Measurements from ENCODE around the gene ABCC4.
A peak's percentile ranks its signal among the peaks of the same experiment; 100 is the strongest.

Gene ABCC4

DNA sequence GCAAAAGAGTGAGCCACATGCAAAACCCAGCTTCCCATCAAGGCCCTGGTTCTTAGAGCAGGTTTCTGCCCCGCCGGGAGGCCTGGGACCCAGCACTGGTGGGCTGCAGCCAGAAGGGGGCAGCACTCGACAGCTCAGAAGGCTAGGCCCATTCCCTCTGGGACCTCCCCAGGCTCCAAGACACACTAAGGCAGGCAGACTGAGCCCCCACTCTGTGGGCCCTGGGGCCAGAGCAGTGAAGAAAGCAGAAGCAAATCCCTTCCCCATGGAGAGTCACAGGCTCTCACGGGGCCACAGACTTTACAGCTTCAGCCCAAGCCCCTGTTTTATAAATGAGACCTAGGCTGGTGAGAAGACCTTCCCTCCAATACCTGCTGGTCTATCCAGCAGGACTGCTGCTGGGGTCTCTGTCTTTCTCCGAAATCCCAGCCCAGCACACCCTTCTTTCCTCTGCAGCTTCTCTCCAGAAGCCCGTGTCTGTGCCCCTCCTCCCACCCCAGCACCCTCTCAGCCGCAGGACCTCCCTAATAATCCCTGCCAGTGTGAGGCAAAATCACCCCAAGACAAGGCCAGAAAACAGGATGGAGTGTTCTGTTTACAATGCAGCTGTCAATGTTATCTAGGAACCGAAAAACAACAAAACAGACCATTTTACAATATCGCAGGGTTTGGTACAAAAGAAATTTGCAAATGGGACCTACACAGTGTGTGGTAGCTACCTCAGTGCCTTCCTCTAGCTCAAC, 109.3 kb downstream of the ABCC4 start:
- ChIA-PET POLR2A (interaction anchor here (1.0 to 1.2 kb wide), 2 partner anchors 110 to 485 kb away, joined by 3 read pairs; partner anchors contain the start of genes ABCC4 and DNAJC3), CTCF (interaction anchor here (0.6 to 3.8 kb wide), 15 partner anchors 10 to 803 kb away, joined by 3 to 29 read pairs (median 4); no protein-coding TSS in a partner anchor)
- no peak for TF ChIP-seq FOXM1 (IDR thresholded peaks at IDR 0.05; ENCODE audit: borderline replicate concordance)
- TF ChIP-seq LEF1 (IDR thresholded peaks at IDR 0.05; ENCODE audit: borderline replicate concordance): no peak
- no peak for TF ChIP-seq ARNT (IDR thresholded peaks at IDR 0.05)
- no peak for TF ChIP-seq SP1 (IDR thresholded peaks at IDR 0.05)
- DNase-seq (ENCODE audit: extremely low spot score): peak; percentile 74

DNA sequence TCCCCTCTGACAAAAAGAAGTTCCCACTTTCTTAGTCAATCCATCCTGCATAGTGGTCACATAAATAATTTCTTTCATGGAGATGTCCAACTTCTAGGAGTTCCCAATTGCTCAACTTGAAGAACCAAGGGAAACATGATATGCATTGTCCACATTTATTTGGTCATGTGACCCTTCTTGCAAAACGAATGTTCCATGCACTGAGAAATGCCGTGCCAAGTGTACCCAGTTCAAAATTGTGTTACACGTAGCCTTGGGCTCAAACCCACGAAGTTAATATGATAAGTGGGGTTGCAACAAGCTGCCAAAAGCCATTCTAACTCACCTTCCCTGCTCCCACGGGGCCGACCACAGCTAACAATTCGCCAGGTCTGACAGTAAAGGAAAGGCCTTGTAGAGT, 113.1 kb downstream of the ABCC4 start:
- TF ChIP-seq FOXM1 (IDR thresholded peaks at IDR 0.05; ENCODE audit: borderline replicate concordance): no peak
- TF ChIP-seq NFRKB (IDR thresholded peaks at IDR 0.05): no peak
- no peak for TF ChIP-seq ZNF384 (IDR thresholded peaks at IDR 0.05)
- no peak for TF ChIP-seq ARNT (IDR thresholded peaks at IDR 0.05)
- TF ChIP-seq L3MBTL2 (conservative IDR thresholded peaks at IDR 0.05): no peak
- POLR2A ChIA-PET: no interaction called here
- no peak for DNase-seq (ENCODE audit: extremely low spot score)
- CTCF ChIA-PET: interaction anchor here (1.2 to 2.6 kb wide), 3 partner anchors 17 to 224 kb away, joined by 3 to 41 read pairs (median 7); no protein-coding TSS in a partner anchor

DNA sequence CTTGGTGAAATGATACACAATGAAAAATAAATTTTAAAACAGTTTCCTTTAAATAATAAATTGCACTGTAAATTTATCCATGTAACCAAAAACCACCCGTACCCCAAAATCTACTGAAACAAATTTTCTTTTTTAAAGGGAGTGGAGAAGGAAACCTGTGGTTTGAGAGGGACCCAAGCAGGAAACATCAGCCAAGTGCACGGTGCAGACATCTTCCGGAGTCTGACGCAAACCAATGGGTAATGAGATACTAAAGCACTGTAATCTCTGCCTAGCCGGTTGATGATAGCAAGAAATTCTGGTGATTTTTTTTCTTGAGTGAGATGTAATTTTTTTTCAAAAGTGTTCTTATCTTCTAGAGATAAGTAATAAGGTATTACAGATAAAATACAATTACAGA, 115.4 kb downstream of the ABCC4 start:
- ChIA-PET POLR2A (no interaction called here), CTCF (no interaction called here)
- no peak for DNase-seq (ENCODE audit: extremely low spot score)
- TF ChIP-seq SUZ12 (IDR thresholded peaks at IDR 0.05): no peak
- no peak for TF ChIP-seq HDGF (IDR thresholded peaks at IDR 0.05; ENCODE audit: borderline replicate concordance)
- TF ChIP-seq SP1 (IDR thresholded peaks at IDR 0.05): no peak
- TF ChIP-seq FOXA1 (IDR thresholded peaks at IDR 0.05): no peak
- TF ChIP-seq CTBP1 (IDR thresholded peaks at IDR 0.05; ENCODE audit: borderline replicate concordance): no peak
- TF ChIP-seq L3MBTL2 (conservative IDR thresholded peaks at IDR 0.05): no peak
- TF ChIP-seq FOXM1 (IDR thresholded peaks at IDR 0.05; ENCODE audit: borderline replicate concordance): no peak
- no peak for TF ChIP-seq NFRKB (IDR thresholded peaks at IDR 0.05)
- TF ChIP-seq TARDBP (IDR thresholded peaks at IDR 0.05): no peak
- TF ChIP-seq LEF1 (IDR thresholded peaks at IDR 0.05; ENCODE audit: borderline replicate concordance): no peak
- no peak for TF ChIP-seq BHLHE40 (IDR thresholded peaks at IDR 0.05; ENCODE audit: borderline replicate concordance)
- TF ChIP-seq FOXK2 (IDR thresholded peaks at IDR 0.05): no peak
- TF ChIP-seq ELF4 (IDR thresholded peaks at IDR 0.05): no peak
- no peak for TF ChIP-seq ARNT (IDR thresholded peaks at IDR 0.05)

DNA sequence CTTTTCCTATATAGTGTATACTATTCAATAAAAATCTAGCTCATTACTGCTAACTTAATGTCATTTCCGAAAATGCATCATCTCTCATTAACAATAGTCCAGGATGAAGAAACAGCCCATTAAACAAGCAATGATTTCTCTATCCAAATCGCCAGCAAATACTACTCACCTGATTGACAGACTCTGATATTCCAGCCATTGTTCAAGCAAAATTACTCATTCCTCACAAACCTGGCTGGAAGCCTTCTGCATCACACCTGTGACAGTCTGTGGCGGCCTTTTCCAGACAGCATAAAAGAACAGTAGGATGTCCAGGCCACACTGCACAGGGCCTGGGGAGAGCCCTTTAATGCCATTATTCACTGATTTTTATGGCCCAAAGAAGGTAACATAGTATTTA, 115.9 kb downstream of the ABCC4 start:
- ChIA-PET CTCF (interaction anchor here (1.5 kb wide), 1 partner anchor 195 kb away, joined by 4 read pairs; no protein-coding TSS in a partner anchor), POLR2A (no interaction called here)
- no peak for TF ChIP-seq FOXA1 (IDR thresholded peaks at IDR 0.05)
- no peak for TF ChIP-seq NFRKB (IDR thresholded peaks at IDR 0.05)
- no peak for TF ChIP-seq ELF4 (IDR thresholded peaks at IDR 0.05)
- no peak for TF ChIP-seq FOXM1 (IDR thresholded peaks at IDR 0.05; ENCODE audit: borderline replicate concordance)
- TF ChIP-seq CTBP1 (IDR thresholded peaks at IDR 0.05; ENCODE audit: borderline replicate concordance): no peak
- no peak for TF ChIP-seq BHLHE40 (IDR thresholded peaks at IDR 0.05; ENCODE audit: borderline replicate concordance)
- no peak for TF ChIP-seq SUZ12 (IDR thresholded peaks at IDR 0.05)
- TF ChIP-seq L3MBTL2 (conservative IDR thresholded peaks at IDR 0.05): no peak
- no peak for TF ChIP-seq HDGF (IDR thresholded peaks at IDR 0.05; ENCODE audit: borderline replicate concordance)
- TF ChIP-seq ARNT (IDR thresholded peaks at IDR 0.05): no peak
- no peak for TF ChIP-seq TARDBP (IDR thresholded peaks at IDR 0.05)
- TF ChIP-seq SP1 (IDR thresholded peaks at IDR 0.05): no peak
- no peak for TF ChIP-seq LEF1 (IDR thresholded peaks at IDR 0.05; ENCODE audit: borderline replicate concordance)
- TF ChIP-seq, protein P1, sequence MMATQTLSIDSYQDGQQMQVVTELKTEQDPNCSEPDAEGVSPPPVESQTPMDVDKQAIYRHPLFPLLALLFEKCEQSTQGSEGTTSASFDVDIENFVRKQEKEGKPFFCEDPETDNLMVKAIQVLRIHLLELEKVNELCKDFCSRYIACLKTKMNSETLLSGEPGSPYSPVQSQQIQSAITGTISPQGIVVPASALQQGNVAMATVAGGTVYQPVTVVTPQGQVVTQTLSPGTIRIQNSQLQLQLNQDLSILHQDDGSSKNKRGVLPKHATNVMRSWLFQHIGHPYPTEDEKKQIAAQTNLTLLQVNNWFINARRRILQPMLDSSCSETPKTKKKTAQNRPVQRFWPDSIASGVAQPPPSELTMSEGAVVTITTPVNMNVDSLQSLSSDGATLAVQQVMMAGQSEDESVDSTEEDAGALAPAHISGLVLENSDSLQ (IDR thresholded peaks at IDR 0.05): no peak
- no peak for TF ChIP-seq FOXK2 (IDR thresholded peaks at IDR 0.05)
- no peak for TF ChIP-seq ZNF384 (IDR thresholded peaks at IDR 0.05)
- no peak for DNase-seq (ENCODE audit: extremely low spot score)

DNA sequence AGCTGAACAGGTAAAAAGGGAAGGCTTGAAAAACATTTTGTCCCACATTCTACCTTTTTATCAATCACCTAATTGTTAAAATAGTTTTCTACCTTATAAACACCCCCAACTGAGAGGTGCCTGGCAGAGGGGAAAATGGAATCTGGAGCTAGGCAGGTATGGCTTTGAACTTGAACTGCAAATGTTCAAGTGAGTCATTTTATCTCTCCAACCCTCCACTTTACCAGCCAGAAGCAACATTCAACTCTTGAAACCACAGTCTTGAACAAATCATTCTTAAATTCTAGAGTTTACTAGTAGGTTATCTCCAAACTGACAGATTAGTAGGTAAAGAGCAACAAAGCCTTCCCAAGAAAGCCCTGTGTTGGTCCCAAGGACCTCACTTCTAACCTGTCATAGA, 116.9 kb downstream of the ABCC4 start:
- CTCF ChIA-PET: interaction anchor here (0.6 to 1.5 kb wide), 2 partner anchors 129 to 196 kb away, joined by 3 to 4 read pairs; no protein-coding TSS in a partner anchor

More for the DNA sequence above, 116.9 kb downstream of the ABCC4 start:
- DNase-seq (ENCODE audit: extremely low spot score): no peak
- POLR2A ChIA-PET: no interaction called here
- TF ChIP-seq NFRKB (IDR thresholded peaks at IDR 0.05) (no peak), ZNF384 (IDR thresholded peaks at IDR 0.05) (no peak), BHLHE40 (IDR thresholded peaks at IDR 0.05; ENCODE audit: borderline replicate concordance) (no peak), FOXA1 (IDR thresholded peaks at IDR 0.05) (no peak), HDGF (IDR thresholded peaks at IDR 0.05; ENCODE audit: borderline replicate concordance) (no peak), ARNT (IDR thresholded peaks at IDR 0.05) (no peak), L3MBTL2 (conservative IDR thresholded peaks at IDR 0.05) (no peak), FOXK2 (IDR thresholded peaks at IDR 0.05) (no peak), FOXM1 (IDR thresholded peaks at IDR 0.05; ENCODE audit: borderline replicate concordance) (no peak), LEF1 (IDR thresholded peaks at IDR 0.05; ENCODE audit: borderline replicate concordance) (no peak), ELF4 (IDR thresholded peaks at IDR 0.05) (no peak), SP1 (IDR thresholded peaks at IDR 0.05) (no peak), CTBP1 (IDR thresholded peaks at IDR 0.05; ENCODE audit: borderline replicate concordance) (no peak), SUZ12 (IDR thresholded peaks at IDR 0.05) (no peak), TARDBP (IDR thresholded peaks at IDR 0.05) (no peak)
- TF ChIP-seq, protein P1 (IDR thresholded peaks at IDR 0.05): no peak

All from HEK293T (cell line).